Activated CD4-positive, alpha-beta T cell treated with anti-CD3 and anti-CD28 coated beads, Interleukin-10, Interleukin-2, amounts not matched to agents 100 ng/mL and 50 ng/mL, durations not matched to agents 16 hours and 8 hours (primary cell): ENCODE results near the gene TRIM61.
"Not testable (repeated sequence)": the region's sequence is repeated elsewhere in the genome, so short reads cannot be mapped to it uniquely, and the experiment has no call there.

Experiments
- DNase-seq: peaks from one replicate; pipeline ENCODE4 v3.0.0-alpha.2; 2020

Gene TRIM61

GRCh38 chr4:164956766-164957643, 20.5 kb downstream of the TRIM61 start:
- peak; percentile 86 for DNase-seq

- DNase-seq, result no peak
Measured at GRCh38 chr4:164955107-164955805, 22.2 kb downstream of the TRIM61 start.

GRCh38 chr4:164952551-164952950, 24.9 kb downstream of the TRIM61 start:
- DNase-seq, result no peak

- no peak for DNase-seq
Measured at GRCh38 chr4:164949448-164950143, 27.9 kb downstream of the TRIM61 start.

GRCh38 chr4:164948975-164949374, 28.5 kb downstream of the TRIM61 start:
- no peak for DNase-seq

- not testable (repeated sequence) for DNase-seq
Measured at GRCh38 chr4:164948006-164948405, 29.5 kb downstream of the TRIM61 start.

- no peak for DNase-seq
Measured at GRCh38 chr4:164946810-164947209, 30.6 kb downstream of the TRIM61 start.

- DNase-seq, result no peak
Measured at GRCh38 chr4:164945146-164945545, 32.3 kb downstream of the TRIM61 start.

GRCh38 chr4:164943192-164943591, 34.3 kb downstream of the TRIM61 start:
- no peak for DNase-seq

- no peak for DNase-seq
Measured at GRCh38 chr4:164937576-164938270, 39.7 kb downstream of the TRIM61 start.

- DNase-seq, result not testable (repeated sequence)
Measured at GRCh38 chr4:164935865-164936606, 41.4 kb downstream of the TRIM61 start.

- peak; percentile 4 for DNase-seq
Measured at GRCh38 chr4:164935363-164935762, 42.1 kb downstream of the TRIM61 start.

GRCh38 chr4:164933244-164933643, 44.2 kb downstream of the TRIM61 start:
- DNase-seq, result no peak

- DNase-seq, result no peak
Measured at GRCh38 chr4:164931551-164932324, 45.7 kb downstream of the TRIM61 start.

- DNase-seq, result no peak
Measured at GRCh38 chr4:164930647-164931046, 46.8 kb downstream of the TRIM61 start.

GRCh38 chr4:164927101-164927500, 50.4 kb downstream of the TRIM61 start:
- not testable (repeated sequence) for DNase-seq

- DNase-seq, result no peak
Measured at GRCh38 chr4:164926301-164926700, 51.2 kb downstream of the TRIM61 start.

- no peak for DNase-seq
Measured at GRCh38 chr4:164924670-164925238, 52.7 kb downstream of the TRIM61 start.

GRCh38 chr4:164918956-164919355, 58.5 kb downstream of the TRIM61 start:
- no peak for DNase-seq
